Tibial nerve (tissue), 4 donors: Measurements from ENCODE around the gene LAMC3. TPM values are rescaled to one million over a fixed set of nuclear protein-coding genes. Genes with fewer than 3 reads are reported as not detected.

Experiments used
- DNase-seq, 2 donors: peaks; one replicate each; pipeline ENCODE4 v3.0.0-alpha.2; 2019; ENCODE audit warnings: low spot score in 2 of 2
- H3K27ac ChIP-seq, 4 donors: fragments of 200-600 bp; sonication (generic) in 3 of 4; one replicate each; pipeline ENCODE4 v1.5.1; 2017 to 2019; ENCODE audit warnings: mild to moderate bottlenecking in 1 of 4
- H3K27me3 ChIP-seq, 2 donors: fragments of 200-600 bp; sonication (generic) in 1 of 2; one replicate each; pipeline versions ENCODE4 v1.5.1 to v1.6.0; 2017 to 2019
- H3K36me3 ChIP-seq, 3 donors: fragments of 200-600 bp; sonication (generic); one replicate each; pipeline ENCODE4 v1.5.1; 2018 to 2019
- H3K4me1 ChIP-seq, 4 donors: fragments of 200-600 bp; sonication (generic) in 3 of 4; one replicate each; pipeline ENCODE4 v1.5.1; 2017 to 2019
- H3K4me3 ChIP-seq, 4 donors: fragments of 200-600 bp; sonication (generic) in 3 of 4; one replicate each; pipeline ENCODE4 v1.5.1; 2017 to 2019; ENCODE audit warnings: mild to moderate bottlenecking in 1 of 4, moderate library complexity in 1 of 4
- H3K9me3 ChIP-seq, 4 donors: fragments of 200-600 bp; sonication (generic) in 3 of 4; one replicate each; pipeline ENCODE4 v1.5.1; 2017 to 2019
- CTCF ChIP-seq, 5 experiments: fragments of 200-600 bp in 3 of 5; fragments of 450-650 bp in 2 of 5; sonication (generic) in 3 of 5; IDR thresholded peaks; one replicate each; pipeline ENCODE4 v1.5.1; 2016 to 2019; ENCODE audit warnings: antibody characterized with exemption in 5 of 5, mild to moderate bottlenecking in 3 of 5, moderate library complexity in 2 of 5
- EP300 ChIP-seq, 2 donors: sonication (generic); formaldehyde crosslinking; IDR thresholded peaks; one replicate each; pipeline ENCODE4 v1.6.1; 2017; ENCODE audit warnings: antibody characterized with exemption in 2 of 2, mild to moderate bottlenecking in 1 of 2
- POLR2A ChIP-seq, 2 donors: fragments of 450-650 bp; IDR thresholded peaks; one replicate each; pipeline ENCODE4 v1.6.1; 2017; ENCODE audit warnings: antibody characterized with exemption in 2 of 2, mild to moderate bottlenecking in 2 of 2, moderate library complexity in 2 of 2
- WGBS, 2 donors: methylation state at CpG; one replicate each; pipeline ENCODE4 v1.1.5; 2018; 5-methylcytosine and 5-hydroxymethylcytosine counted together
- total RNA-seq, 4 donors: library from RNA; depleted of rRNA; stranded (reverse); fragments of >200 nt; gene quantifications; one replicate each; pipeline ENCODE4 v1.1.0, GENCODE V29; 2016

Gene LAMC3
- total RNA-seq, 4 donors from 2014 or later, result 0.21 to 1.6 TPM; not detected in 2

- Histone ChIP-seq H3K27ac (no peak overlapping the region), H3K4me3 (no peak overlapping the region), H3K4me1 (no peaks in the 10 kb centered on the region), H3K9me3 (no peaks in the 10 kb centered on the region), H3K36me3 (no peaks in the 10 kb centered on the region), H3K27me3 (peaks cover 0 to 44% of the 10 kb centered on the region in 2 donors)
- TF ChIP-seq EP300 (IDR thresholded peaks at IDR 0.05) (no peak), POLR2A (IDR thresholded peaks at IDR 0.05) (no peak), CTCF (IDR thresholded peaks at IDR 0.05) (no peak)
- DNase-seq, result no peak
- WGBS, 2 donors, result 73 to 77% methylated on average over 22 to 25 of the region's 25 CpGs
Observed at GRCh38 chr9:130982636-130983358, 26.2 kb upstream of the LAMC3 start.

GRCh38 chr9:130983359-130983670, 25.7 kb upstream of the LAMC3 start:
- Histone ChIP-seq H3K4me1 (no peaks in the 10 kb centered on the region), H3K4me3 (no peak overlapping the region), H3K27me3 (peaks cover 0 to 47% of the 10 kb centered on the region in 2 donors), H3K27ac (no peak overlapping the region), H3K9me3 (no peaks in the 10 kb centered on the region), H3K36me3 (no peaks in the 10 kb centered on the region)
- TF ChIP-seq EP300 (IDR thresholded peaks at IDR 0.05), result no peak
- no peak for TF ChIP-seq CTCF (IDR thresholded peaks at IDR 0.05)
- TF ChIP-seq POLR2A (IDR thresholded peaks at IDR 0.05), result no peak
- 74 to 80% methylated on average over 6 of the region's 6 CpGs for WGBS, 2 donors
- DNase-seq, result no peak

GRCh38 chr9:130983970-130984369, 25.0 kb upstream of the LAMC3 start:
- TF ChIP-seq CTCF (IDR thresholded peaks at IDR 0.05) (no peak), EP300 (IDR thresholded peaks at IDR 0.05) (no peak), POLR2A (IDR thresholded peaks at IDR 0.05) (no peak)
- Histone ChIP-seq H3K27me3 (peaks cover 0 to 54% of the 10 kb centered on the region in 2 donors), H3K4me1 (no peaks in the 10 kb centered on the region), H3K4me3 (no peak overlapping the region), H3K36me3 (no peaks in the 10 kb centered on the region), H3K27ac (no peak overlapping the region), H3K9me3 (no peaks in the 10 kb centered on the region)
- DNase-seq, result no peak
- WGBS, 2 donors, result 62 to 64% methylated on average over 11 of the region's 11 CpGs

- no peak for DNase-seq
- peaks cover 0 to 57% of the 10 kb centered on the region in 2 donors for H3K27me3 ChIP-seq
- no peaks in the 10 kb centered on the region for H3K9me3 ChIP-seq
- H3K4me1 ChIP-seq, result no peaks in the 10 kb centered on the region
- no peak overlapping the region for H3K4me3 ChIP-seq
- no peak for TF ChIP-seq POLR2A (IDR thresholded peaks at IDR 0.05)
- TF ChIP-seq CTCF (IDR thresholded peaks at IDR 0.05), result no peak
- TF ChIP-seq EP300 (IDR thresholded peaks at IDR 0.05), result no peak
- H3K36me3 ChIP-seq, result no peaks in the 10 kb centered on the region
- 73 to 79% methylated on average over 8 of the region's 8 CpGs for WGBS, 2 donors
- no peak overlapping the region for H3K27ac ChIP-seq
Observed at GRCh38 chr9:130984521-130984920, 24.5 kb upstream of the LAMC3 start.

- Histone ChIP-seq H3K4me3 (no peak overlapping the region), H3K36me3 (no peaks in the 10 kb centered on the region), H3K9me3 (no peaks in the 10 kb centered on the region), H3K27me3 (peaks cover 0 to 59% of the 10 kb centered on the region in 2 donors), H3K4me1 (no peaks in the 10 kb centered on the region), H3K27ac (no peak overlapping the region)
- WGBS, 2 donors, result 84% methylated on average over 6 of the region's 6 CpGs
- DNase-seq, result no peak
- TF ChIP-seq CTCF (IDR thresholded peaks at IDR 0.05) (no peak), EP300 (IDR thresholded peaks at IDR 0.05) (no peak), POLR2A (IDR thresholded peaks at IDR 0.05) (no peak)
Observed at GRCh38 chr9:130985029-130985428, 23.9 kb upstream of the LAMC3 start.
